Activated CD8-positive, alpha-beta T cell treated with anti-CD3 and anti-CD28 coated beads for 36 hours (primary cell): ENCODE measurements around the gene POU5F1. TPM values are rescaled to one million over a fixed set of nuclear protein-coding genes. Genes with fewer than 3 reads are reported as not detected.
"Not testable (repeated sequence)": the region's sequence is repeated elsewhere in the genome, so short reads cannot be mapped to it uniquely, and the experiment has no call there.

Experiments
- ATAC-seq: fragments of 200-7000 bp; cut with Tn5 transposase; one replicate; pipeline ENCODE4 v1.10.0; 2021; ENCODE audit warnings: mild to moderate bottlenecking, moderate library complexity
- CTCF ChIA-PET: fragments of 350-600 bp; sonication (Branson Sonifier 250); formaldehyde crosslinking; loops from one replicate; lab custom pipeline; 2021; ENCODE audit warnings: antibody characterized with exemption; lab: Charles Lee
- POLR2A ChIA-PET: fragments of 350-600 bp; sonication (Branson Sonifier 250); formaldehyde crosslinking; loops from one replicate; lab custom pipeline; 2021; ENCODE audit warnings: antibody characterized with exemption; lab: Charles Lee
- DNase-seq: peaks from one replicate; pipeline ENCODE4 v3.0.0-alpha.2; 2020
- H3K27ac Mint-ChIP-seq: one replicate; pipeline ENCODE4 v1.8.0; 2021; ENCODE audit warnings: mild to moderate bottlenecking, mixed read lengths
- H3K27me3 Mint-ChIP-seq: one replicate; pipeline ENCODE4 v1.8.0; 2021; ENCODE audit warnings: mixed read lengths
- H3K36me3 Mint-ChIP-seq: one replicate; pipeline ENCODE4 v1.8.0; 2021; ENCODE audit warnings: low read depth, mixed read lengths
- H3K4me1 Mint-ChIP-seq: one replicate; pipeline ENCODE4 v1.8.0; 2021; ENCODE audit warnings: low read depth, mixed read lengths
- H3K4me3 Mint-ChIP-seq: one replicate; pipeline ENCODE4 v1.8.0; 2021; ENCODE audit warnings: mild to moderate bottlenecking, moderate library complexity, mixed read lengths
- H3K9me3 Mint-ChIP-seq: one replicate; pipeline ENCODE4 v1.8.0; 2021; ENCODE audit warnings: mixed read lengths
- intact Hi-C: fragments of 100-400 bp; cut with micrococcal nuclease; formaldehyde crosslinking; loops from one replicate; pipeline ENCODE4 v1.10.0; 2022
- total RNA-seq, 2 experiments: library from RNA; stranded (reverse); gene quantifications; one replicate each; pipeline ENCODE4 v1.2.3, GENCODE V29; 2021
- TF ChIP-seq, protein P1 (sequence below): fragments of 200-600 bp; IDR thresholded peaks from one replicate; pipeline ENCODE4 v1.8.0; 2022; ENCODE audit warnings: antibody characterized with exemption, mild to moderate bottlenecking

Gene POU5F1
- not detected for total RNA-seq

DNA sequence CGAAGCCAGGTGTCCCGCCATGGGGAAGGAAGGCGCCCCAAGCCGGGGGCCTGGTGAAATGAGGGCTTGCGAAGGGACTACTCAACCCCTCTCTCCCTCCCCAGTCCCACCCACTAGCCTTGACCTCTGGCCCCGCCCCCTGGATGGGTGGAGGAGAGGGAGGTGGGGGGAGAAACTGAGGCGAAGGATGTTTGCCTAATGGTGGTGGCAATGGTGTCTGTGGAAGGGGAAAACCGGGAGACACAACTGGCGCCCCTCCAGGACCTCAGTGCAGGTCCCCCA, at the start of gene POU5F1:
Gene POU5F1, minus strand, starts transcription at position 83 of the 282 bp plus-strand sequence. Its CDS starts 62 bp downstream, at position 21.
- Mint-ChIP-seq H3K27me3 (no peaks in the 10 kb centered on the region), H3K9me3 (no peaks in the 10 kb centered on the region), H3K4me1 (peaks cover 1% of the 10 kb centered on the region), H3K36me3 (no peaks in the 10 kb centered on the region), H3K4me3 (no peak within 1 kb of the TSS), H3K27ac (no peak within 1 kb of the TSS)
- TF ChIP-seq, protein P1, sequence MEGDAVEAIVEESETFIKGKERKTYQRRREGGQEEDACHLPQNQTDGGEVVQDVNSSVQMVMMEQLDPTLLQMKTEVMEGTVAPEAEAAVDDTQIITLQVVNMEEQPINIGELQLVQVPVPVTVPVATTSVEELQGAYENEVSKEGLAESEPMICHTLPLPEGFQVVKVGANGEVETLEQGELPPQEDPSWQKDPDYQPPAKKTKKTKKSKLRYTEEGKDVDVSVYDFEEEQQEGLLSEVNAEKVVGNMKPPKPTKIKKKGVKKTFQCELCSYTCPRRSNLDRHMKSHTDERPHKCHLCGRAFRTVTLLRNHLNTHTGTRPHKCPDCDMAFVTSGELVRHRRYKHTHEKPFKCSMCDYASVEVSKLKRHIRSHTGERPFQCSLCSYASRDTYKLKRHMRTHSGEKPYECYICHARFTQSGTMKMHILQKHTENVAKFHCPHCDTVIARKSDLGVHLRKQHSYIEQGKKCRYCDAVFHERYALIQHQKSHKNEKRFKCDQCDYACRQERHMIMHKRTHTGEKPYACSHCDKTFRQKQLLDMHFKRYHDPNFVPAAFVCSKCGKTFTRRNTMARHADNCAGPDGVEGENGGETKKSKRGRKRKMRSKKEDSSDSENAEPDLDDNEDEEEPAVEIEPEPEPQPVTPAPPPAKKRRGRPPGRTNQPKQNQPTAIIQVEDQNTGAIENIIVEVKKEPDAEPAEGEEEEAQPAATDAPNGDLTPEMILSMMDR = no peak
- intact Hi-C loops = no loop called here
- ATAC-seq (no peak), DNase-seq (no peak)
- POLR2A ChIA-PET = no interaction called here
- CTCF ChIA-PET = no interaction called here

- ATAC-seq (no peak), DNase-seq (no peak)
- ChIA-PET CTCF (no interaction called here), POLR2A (interaction anchor here (1.1 kb wide), 1 partner anchor 13 kb away, joined by 3 read pairs; no protein-coding TSS in a partner anchor)
- H3K27me3 Mint-ChIP-seq = no peaks in the 10 kb centered on the region
- peaks cover 3% of the 10 kb centered on the region for H3K4me1 Mint-ChIP-seq
- H3K27ac Mint-ChIP-seq = no peak overlapping the region
- intact Hi-C loops = no loop called here
- H3K36me3 Mint-ChIP-seq = no peaks in the 10 kb centered on the region
- H3K4me3 Mint-ChIP-seq = no peak overlapping the region
- TF ChIP-seq, protein P1 = no peak
- peaks cover 4% of the 10 kb centered on the region for H3K9me3 Mint-ChIP-seq
Observed at GRCh38 chr6:31216208-31216898, 45.9 kb upstream of the POU5F1 start.

GRCh38 chr6:31215216-31215615, 44.7 kb upstream of the POU5F1 start:
- H3K36me3 Mint-ChIP-seq, H3K27me3 Mint-ChIP-seq, POLR2A ChIA-PET, H3K4me3 Mint-ChIP-seq, intact Hi-C loops, ATAC-seq, CTCF ChIA-PET, H3K4me1 Mint-ChIP-seq, DNase-seq, H3K9me3 Mint-ChIP-seq, H3K27ac Mint-ChIP-seq: not testable (repeated sequence)

- H3K9me3 Mint-ChIP-seq = peaks cover 4% of the 10 kb centered on the region
- H3K4me1 Mint-ChIP-seq = peaks cover 3% of the 10 kb centered on the region
- no peak overlapping the region for H3K4me3 Mint-ChIP-seq
- intact Hi-C loops = no loop called here
- DNase-seq (no peak), ATAC-seq (no peak)
- CTCF ChIA-PET = interaction anchor here (1.5 kb wide), 1 partner anchor 9 kb away, joined by 3 read pairs; no protein-coding TSS in a partner anchor
- H3K27ac Mint-ChIP-seq = no peak overlapping the region
- POLR2A ChIA-PET = no interaction called here
- H3K36me3 Mint-ChIP-seq = no peaks in the 10 kb centered on the region
- H3K27me3 Mint-ChIP-seq = no peaks in the 10 kb centered on the region
- TF ChIP-seq, protein P1 = no peak
Observed at GRCh38 chr6:31214516-31214915, 44.0 kb upstream of the POU5F1 start.

GRCh38 chr6:31210741-31211532, 40.5 kb upstream of the POU5F1 start:
- intact Hi-C loops = no loop called here
- POLR2A ChIA-PET = interaction anchor here (0.6 kb wide), 2 partner anchors 97 to 232 kb away, joined by 3 read pairs; no protein-coding TSS in a partner anchor
- DNase-seq = no peak

More at GRCh38 chr6:31210741-31211532, 40.5 kb upstream of the POU5F1 start:
- H3K4me1 Mint-ChIP-seq = peaks cover 5% of the 10 kb centered on the region
- no peaks in the 10 kb centered on the region for H3K36me3 Mint-ChIP-seq
- no peak for ATAC-seq
- CTCF ChIA-PET = interaction anchor here (1.0 to 1.9 kb wide), 4 partner anchors 25 to 232 kb away, joined by 3 to 6 read pairs (median 4); no protein-coding TSS in a partner anchor
- H3K27me3 Mint-ChIP-seq = no peaks in the 10 kb centered on the region
- TF ChIP-seq, protein P1 = no peak
- no peak overlapping the region for H3K27ac Mint-ChIP-seq
- no peaks in the 10 kb centered on the region for H3K9me3 Mint-ChIP-seq
- H3K4me3 Mint-ChIP-seq = no peak overlapping the region
